ENCODE measurements around the gene P2RY6.

The P2RY6 gene

DNA sequence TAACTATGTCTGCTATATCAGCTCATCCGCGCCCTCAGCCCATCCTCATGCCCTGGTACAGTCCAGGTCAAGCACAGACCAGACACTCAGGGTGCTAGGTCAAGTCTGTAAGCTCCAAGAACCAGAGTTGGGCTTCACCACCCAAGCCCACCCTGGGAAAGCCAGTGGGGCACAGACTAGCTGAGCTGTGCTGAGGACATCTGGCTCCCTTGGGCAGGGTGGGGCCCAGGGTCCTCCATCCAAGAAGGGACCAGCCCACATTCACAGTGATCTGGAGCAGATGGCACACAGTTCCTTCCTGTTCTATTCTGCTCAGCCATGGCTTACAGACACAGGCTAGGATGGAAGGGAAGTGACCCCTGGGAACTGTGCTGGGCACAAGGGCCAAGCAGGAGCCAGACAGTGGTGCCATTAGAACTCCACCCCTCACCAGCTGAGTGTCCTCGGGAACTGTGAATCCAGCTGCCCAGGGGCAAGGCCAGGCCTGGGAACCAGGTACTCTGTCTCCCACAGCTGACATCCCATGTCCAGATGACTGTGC, 9.1 kb downstream of the P2RY6 start:
- no peak for DNase-seq (ENCODE audit: low read depth)

- no peak for DNase-seq (ENCODE audit: low read depth)
These were observed 9.9 kb downstream of the P2RY6 start for GRCh38 chr11:73281796-73282660.

GRCh38 chr11:73283276-73284000, 11.3 kb downstream of the P2RY6 start:
- no peak for DNase-seq (ENCODE audit: low read depth)

GRCh38 chr11:73284106-73284505, 12.0 kb downstream of the P2RY6 start:
- no peak for DNase-seq (ENCODE audit: low read depth)

DNA sequence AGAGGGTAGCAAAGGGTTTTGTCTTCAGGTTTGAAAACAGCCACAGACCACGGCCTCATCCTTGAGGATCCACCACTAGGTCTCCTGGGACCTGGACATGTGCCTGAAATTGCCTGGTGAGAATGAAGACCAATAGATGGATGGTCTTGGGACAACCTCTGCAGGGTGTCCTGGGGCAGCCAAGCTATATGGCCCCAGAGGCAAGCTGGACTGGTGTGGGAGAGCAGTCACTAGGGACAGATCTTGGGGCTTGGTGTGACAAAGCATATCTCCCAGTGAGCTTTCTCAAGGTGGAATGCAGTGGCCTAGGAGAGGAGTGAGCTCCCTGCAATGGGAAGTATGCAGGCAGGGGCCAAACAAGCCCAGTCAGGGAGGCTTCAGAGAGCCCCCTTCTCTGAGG, 13.6 kb downstream of the P2RY6 start:
- DNase-seq (ENCODE audit: low read depth) = no peak

DNA sequence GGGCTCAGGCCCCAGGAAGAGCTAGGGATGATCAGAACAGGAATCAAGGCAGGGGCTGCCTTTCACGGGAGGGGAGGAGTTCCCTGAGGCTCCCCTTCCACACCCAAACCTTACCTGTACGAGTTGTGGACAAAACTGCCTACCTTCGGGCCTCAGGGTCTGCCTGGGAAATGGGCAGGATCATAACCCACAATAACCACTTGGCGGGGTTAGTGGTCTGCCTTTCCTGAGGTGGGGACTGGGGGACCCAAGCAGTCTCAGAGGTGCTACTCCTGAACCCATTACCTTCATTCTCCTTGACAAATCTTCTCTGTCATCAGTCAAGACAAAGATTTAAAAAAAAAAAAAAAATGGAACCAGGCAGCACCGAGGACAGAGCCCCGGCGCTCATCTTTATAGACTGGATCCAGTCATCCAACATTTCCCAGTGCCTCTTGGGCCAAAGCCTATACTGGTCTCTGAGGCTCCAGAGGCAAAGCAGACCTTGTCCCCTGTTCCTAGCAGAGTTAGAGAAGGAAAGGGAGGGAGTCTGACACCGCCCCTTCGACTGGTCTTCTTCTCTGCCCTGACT, 14.2 kb downstream of the P2RY6 start:
- DNase-seq (ENCODE audit: low read depth) = no peak

DNA sequence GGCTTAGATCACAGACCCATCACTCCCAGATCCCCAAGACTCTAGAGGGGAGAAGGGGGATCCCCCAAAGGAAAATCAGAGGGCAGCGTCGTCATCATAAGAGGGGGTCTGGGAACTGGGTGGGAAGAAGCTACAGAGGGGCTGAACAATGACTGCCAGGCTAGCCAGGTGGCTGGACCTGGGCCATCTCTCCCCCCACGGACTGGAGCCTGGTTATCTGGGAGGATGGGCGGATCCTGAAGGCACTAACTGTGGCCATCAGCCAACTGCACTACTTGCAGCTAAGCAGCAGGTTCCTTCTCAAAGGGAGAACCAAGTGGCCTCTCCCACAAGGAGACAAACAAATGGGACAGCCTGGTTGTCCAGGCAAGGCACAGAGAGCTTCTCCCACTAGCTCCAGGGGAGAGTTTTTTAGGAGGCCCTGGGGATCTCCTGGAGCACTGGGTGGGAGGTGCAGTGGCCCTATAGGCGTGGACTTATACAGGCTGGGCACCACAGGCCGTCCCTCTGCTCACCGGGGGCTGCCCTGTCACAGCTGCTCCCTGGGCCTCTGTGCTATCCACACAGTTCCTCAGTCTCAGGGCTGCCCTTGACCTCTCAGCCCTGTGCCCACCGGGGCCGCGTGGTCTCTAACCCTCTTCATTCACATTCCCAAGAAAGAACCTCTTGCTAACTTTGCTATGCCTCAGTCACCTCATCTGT, 15.4 kb downstream of the P2RY6 start:
- DNase-seq (ENCODE audit: low read depth) = no peak

- DNase-seq (ENCODE audit: low read depth) = no peak
These were observed 16.2 kb downstream of the P2RY6 start for GRCh38 chr11:73288192-73288872.

DNA sequence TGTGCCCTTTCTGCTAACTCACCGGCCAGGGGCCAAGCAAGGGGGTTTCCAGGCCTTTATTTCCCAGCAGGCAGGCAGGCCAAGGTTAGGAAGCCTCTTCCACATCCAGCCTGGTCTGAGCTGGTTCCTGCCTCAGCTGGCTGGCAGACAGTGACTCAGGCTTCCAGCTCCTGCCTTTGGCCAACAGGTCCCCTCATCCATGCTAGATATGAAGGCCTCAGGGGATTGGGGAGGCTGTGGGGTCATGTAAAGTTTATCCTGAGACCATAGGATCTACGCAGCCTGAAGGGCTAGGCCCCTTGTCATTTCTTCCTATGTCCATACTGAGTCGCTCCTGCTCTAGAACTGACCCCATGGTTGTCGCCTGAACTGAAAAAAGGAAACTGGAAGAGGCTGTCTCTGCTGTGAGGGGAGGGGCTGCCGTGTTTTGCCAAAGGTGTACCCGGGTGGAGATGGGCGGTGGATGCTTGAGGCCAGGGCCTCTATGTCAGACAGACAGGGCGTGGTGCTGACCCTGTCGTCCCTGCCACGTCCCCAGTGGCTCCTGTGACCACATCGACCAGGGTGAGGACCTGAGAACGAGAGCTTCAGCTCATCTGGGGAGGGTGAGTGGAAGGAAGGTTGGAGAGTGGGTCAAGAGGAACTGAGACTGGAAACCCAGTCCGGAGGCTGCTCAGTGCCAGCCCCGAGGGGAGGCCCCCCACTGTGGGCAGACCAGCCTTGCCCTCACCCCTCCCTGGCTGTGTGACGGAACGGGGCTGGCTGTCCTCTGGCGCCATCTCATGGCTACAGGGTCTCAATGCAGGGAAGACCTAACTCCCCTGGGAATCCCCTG, 17.0 kb downstream of the P2RY6 start:
- no peak for DNase-seq (ENCODE audit: low read depth)

DNA sequence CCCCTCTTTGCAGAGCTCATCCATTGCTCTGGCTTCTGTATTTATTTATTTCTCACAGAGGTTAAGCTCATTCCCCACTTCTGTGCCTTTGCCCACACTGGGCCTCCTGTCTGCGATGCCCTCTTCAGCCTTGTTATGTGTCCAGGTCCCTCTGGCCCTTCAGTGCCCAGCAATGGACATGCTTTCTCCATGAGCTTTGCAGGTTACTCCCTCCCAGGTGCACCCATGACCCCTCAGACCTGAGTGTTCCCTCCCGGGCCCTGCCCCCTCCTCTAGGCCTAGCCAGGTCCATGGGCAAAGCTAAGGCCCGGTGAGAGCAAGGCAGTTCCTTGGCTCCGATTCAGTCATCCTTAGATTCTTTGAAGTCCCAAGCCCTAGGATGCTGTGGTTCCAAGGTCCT, 18.4 kb downstream of the P2RY6 start:
- no peak for DNase-seq (ENCODE audit: low read depth)

- DNase-seq (ENCODE audit: low read depth) = no peak
These were observed 19.1 kb downstream of the P2RY6 start for GRCh38 chr11:73291196-73291595.

GRCh38 chr11:73291781-73292524, 19.8 kb downstream of the P2RY6 start:
- no peak for DNase-seq (ENCODE audit: low read depth)

DNA sequence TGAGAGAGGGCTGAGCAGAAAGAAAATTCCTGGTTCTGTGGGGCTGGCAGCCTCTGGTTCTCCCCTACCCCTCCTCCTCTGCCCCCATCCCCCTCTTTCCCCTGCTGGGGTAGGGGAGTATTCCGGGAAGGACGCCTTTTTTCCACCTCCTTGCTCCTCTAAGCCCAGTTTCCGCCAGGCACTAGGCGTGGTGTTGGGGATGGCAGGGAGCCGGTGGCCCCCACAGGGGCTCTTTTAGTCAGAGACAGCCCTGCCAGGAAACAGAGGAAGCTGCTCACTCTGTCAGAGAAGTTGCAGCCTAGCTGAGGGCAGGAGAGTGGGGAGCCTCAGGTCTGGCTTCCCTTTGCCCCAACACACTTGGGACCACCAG, 20.4 kb downstream of the P2RY6 start:
- no peak for DNase-seq (ENCODE audit: low read depth)

- DNase-seq (ENCODE audit: low read depth) = no peak
These were observed 21.3 kb downstream of the P2RY6 start for GRCh38 chr11:73293356-73293936.

DNA sequence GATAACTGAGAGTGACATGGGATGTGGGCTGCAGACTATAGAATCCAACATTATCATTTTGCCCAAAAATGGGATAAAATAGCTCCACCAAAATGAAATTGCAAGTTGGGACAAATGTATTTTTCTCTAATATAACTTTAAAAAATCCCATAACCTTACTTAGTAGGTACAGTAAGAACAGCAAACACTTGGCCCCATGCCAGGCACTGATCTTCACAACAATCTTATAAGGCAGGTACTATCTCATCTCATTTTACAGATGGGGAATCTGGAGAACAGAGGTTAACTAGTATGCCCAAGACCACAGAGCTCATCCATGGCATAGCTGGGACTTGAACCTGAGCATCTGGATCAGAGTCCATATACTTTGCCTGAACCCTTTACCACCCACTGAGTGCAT, 22.5 kb downstream of the P2RY6 start:
- no peak for DNase-seq (ENCODE audit: low read depth)

DNA sequence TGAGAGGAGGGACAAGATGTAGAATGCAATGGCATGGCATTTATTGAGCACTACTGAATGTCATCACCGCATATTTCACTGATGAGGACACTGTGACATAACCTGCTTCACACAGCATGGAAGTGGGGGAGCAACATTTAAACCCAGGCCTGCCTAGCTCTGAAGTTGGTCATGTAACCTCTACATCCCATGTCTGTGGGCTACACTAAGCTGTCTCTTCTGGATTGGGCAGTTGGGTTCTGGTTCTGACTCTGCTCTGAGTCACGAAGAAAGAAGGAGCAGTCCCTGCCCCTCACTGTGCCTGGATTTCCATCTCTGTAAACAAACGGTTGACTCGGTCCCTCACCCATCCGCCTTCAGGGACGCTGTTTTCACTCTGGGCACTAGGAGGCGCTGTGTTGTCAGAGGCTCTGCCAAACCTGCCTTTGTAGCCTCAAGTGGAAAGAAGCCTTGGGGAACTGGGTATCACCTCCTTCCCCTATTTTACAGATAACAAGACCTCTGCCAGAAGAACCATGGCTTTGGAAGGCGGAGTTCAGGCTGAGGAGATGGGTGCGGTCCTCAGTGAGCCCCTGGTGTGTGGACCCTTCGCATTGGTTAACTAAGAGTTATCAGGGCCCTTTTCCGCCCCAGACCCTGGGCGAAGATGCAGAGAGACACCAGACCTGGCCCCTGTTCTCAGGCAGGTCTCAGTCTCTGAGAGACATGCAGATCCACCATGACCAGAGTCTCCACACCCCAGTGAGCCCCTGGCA, 23.3 kb downstream of the P2RY6 start:
- DNase-seq (ENCODE audit: low read depth) = peak; percentile 55

GRCh38 chr11:73295996-73296318, 23.8 kb downstream of the P2RY6 start:
- no peak for DNase-seq (ENCODE audit: low read depth)

DNA sequence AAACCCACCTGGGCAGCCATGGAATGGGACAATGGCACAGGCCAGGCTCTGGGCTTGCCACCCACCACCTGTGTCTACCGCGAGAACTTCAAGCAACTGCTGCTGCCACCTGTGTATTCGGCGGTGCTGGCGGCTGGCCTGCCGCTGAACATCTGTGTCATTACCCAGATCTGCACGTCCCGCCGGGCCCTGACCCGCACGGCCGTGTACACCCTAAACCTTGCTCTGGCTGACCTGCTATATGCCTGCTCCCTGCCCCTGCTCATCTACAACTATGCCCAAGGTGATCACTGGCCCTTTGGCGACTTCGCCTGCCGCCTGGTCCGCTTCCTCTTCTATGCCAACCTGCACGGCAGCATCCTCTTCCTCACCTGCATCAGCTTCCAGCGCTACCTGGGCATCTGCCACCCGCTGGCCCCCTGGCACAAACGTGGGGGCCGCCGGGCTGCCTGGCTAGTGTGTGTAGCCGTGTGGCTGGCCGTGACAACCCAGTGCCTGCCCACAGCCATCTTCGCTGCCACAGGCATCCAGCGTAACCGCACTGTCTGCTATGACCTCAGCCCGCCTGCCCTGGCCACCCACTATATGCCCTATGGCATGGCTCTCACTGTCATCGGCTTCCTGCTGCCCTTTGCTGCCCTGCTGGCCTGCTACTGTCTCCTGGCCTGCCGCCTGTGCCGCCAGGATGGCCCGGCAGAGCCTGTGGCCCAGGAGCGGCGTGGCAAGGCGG, 24.5 kb downstream of the P2RY6 start:
- DNase-seq (ENCODE audit: low read depth) = no peak
